OCI-LY3 (cell line): Measurements from ENCODE around the gene OARD1.

Experiments used
- EZH2phosphoT487 ChIP-seq: fragments of 200-600 bp; shearing (Covaris generic); IDR thresholded peaks from 2 replicates; pipeline ENCODE4 v1.6.1; 2018; ENCODE audit warnings: antibody characterized with exemption, mixed run types, low read depth
- TF ChIP-seq, protein P1 (sequence below): fragments of 200-600, 300-600 bp; sonication (generic); IDR thresholded peaks from 2 replicates; pipeline ENCODE4 v1.5.1; 2014; ENCODE audit warnings: antibody characterized with exemption, low read length, low read depth

DNA sequence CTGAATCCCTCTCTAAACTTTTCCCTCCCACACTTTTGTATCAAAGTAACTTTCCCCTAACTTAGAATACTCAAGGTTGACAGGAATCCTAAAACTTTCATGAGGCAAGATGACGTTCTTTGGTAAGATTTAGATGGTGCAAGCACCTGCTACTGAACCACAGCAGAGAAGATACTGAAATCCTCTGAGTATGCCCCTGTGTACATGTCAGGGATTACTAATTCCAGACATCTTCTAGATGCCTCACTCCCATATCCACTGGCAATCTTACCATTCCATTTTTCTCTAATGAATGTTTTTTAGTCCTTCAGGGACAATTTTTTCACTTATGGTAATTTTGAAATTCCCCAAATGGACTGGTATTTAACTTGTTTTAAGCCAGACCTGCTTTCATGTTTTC lies 10.1 kb downstream of the OARD1 start:
- TF ChIP-seq, protein P1, sequence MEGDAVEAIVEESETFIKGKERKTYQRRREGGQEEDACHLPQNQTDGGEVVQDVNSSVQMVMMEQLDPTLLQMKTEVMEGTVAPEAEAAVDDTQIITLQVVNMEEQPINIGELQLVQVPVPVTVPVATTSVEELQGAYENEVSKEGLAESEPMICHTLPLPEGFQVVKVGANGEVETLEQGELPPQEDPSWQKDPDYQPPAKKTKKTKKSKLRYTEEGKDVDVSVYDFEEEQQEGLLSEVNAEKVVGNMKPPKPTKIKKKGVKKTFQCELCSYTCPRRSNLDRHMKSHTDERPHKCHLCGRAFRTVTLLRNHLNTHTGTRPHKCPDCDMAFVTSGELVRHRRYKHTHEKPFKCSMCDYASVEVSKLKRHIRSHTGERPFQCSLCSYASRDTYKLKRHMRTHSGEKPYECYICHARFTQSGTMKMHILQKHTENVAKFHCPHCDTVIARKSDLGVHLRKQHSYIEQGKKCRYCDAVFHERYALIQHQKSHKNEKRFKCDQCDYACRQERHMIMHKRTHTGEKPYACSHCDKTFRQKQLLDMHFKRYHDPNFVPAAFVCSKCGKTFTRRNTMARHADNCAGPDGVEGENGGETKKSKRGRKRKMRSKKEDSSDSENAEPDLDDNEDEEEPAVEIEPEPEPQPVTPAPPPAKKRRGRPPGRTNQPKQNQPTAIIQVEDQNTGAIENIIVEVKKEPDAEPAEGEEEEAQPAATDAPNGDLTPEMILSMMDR, result no peak
- TF ChIP-seq EZH2phosphoT487, result no peak
